ENCODE measurements around the gene LATS2. TPM values are rescaled to one million over a fixed set of nuclear protein-coding genes. Genes with fewer than 3 reads are reported as not detected.
"Not testable (repeated sequence)": the region's sequence is repeated elsewhere in the genome, so short reads cannot be mapped to it uniquely, and the experiment has no call there.

Gene LATS2
- total RNA-seq, 1 donor from 2014 or later, result 44.1 TPM

DNA sequence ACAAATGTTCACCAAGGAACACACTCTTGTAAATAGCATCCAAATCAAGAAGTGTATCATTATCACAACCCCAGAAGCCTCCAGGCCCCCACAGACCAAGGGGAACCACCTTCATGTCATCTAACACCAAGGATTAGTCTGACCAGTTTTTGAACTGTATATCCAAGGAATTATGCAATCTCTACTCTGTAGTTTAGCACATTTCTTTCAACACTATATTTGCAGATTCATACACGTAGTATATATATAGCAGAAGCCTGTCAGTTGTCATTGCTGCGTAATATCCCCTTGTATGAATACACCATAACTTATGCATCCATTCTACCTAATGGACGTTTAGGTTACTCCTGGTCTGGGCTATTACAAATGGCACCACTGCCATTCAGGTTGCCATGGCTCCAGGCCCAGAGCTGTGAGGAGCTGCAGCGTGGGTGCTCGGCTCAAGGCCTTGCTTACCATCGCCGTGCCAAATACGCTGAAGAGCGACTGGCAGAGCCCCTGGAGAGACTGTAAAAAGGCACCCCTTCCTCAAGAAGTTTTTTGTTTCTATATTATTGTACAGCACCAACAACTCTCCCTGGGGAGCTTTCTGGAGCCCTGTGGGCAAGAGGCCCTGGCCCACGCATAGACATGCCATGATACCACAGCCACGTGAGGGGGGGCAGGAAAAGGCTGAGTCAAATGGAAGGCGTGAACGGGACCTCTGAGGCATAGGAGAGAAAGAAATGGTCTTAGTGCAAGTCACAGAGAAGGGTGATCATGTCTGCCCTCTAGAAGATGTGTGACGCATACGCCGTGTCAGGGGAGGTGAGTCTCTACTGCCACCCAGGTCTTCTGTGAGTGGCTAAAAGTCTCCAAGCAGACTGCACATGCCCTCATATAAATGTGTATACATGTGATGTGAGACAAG lies 10.8 kb downstream of the LATS2 start:
- Histone ChIP-seq H3K4me3 (no peak overlapping the region), H3K36me3 (peaks cover under 1% of the 10 kb centered on the region), H3K27me3 (no peaks in the 10 kb centered on the region), H3K9me3 (no peaks in the 10 kb centered on the region), H3K27ac (no peak overlapping the region), H3K4me1 (peaks cover 46% of the 10 kb centered on the region)
- intact Hi-C loops (cut with DNase I), result no loop called here
- TF ChIP-seq, protein P1, sequence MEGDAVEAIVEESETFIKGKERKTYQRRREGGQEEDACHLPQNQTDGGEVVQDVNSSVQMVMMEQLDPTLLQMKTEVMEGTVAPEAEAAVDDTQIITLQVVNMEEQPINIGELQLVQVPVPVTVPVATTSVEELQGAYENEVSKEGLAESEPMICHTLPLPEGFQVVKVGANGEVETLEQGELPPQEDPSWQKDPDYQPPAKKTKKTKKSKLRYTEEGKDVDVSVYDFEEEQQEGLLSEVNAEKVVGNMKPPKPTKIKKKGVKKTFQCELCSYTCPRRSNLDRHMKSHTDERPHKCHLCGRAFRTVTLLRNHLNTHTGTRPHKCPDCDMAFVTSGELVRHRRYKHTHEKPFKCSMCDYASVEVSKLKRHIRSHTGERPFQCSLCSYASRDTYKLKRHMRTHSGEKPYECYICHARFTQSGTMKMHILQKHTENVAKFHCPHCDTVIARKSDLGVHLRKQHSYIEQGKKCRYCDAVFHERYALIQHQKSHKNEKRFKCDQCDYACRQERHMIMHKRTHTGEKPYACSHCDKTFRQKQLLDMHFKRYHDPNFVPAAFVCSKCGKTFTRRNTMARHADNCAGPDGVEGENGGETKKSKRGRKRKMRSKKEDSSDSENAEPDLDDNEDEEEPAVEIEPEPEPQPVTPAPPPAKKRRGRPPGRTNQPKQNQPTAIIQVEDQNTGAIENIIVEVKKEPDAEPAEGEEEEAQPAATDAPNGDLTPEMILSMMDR (IDR thresholded peaks at IDR 0.05), result no peak
- DNase-seq, result no peak
- ATAC-seq, result no peak

DNA sequence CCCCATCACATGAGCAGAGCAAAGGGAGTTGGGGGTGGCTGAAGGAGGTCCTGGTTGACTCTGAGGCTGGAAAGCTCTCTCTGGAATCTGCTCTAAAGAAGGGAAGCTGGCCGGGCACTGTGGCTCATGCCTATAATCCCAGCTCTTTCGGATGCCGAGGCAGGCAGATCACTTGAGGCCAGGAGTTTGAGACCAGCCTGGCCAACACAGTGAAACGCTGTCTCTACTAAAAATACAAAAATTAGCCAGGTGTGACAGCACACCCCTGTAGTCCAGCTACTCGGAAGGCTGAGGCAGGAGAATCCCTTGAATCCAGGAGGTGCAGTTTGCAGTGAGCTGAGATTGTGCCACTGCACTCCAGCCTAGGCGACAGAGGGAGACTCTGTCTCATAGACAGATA lies 11.7 kb downstream of the LATS2 start:
- DNase-seq, result not testable (repeated sequence)

DNA sequence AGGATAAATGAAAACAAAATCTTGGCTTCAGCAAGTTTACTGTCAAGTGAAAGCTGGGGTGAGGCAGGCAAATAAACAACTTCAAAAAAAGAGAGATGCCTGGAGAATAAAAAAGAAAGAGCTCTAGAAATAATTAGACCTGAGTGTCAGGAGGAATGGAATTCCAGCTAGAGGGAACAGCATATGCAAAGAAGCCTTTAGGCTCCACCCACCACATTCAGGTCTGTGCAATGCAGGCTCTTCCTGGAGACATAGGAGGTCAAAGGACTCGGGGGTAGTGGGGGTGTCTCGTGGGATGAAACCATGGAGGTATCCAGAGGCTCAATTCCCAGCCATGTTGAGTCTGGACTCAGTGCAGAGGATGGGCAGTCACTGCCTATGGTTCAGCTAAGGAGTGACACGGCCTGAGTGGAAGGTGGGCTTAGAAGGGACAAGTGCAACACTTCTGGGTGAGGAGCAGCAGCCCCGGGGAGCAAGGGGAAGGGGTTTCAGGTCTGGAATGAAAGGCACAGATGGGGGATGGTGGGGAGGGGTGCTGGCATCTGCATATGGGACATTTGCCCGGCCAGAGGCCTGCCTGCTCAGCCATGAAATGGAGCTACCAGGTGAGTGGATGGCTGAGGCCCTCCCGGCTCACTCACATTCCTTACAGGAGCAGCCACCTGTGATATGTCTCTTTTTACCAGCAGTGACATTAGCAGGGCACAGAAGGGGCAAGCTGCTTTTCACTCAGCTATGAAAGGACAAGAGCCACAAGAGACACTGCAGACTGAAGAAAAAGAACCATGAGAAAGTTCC lies 12.3 kb downstream of the LATS2 start:
- intact Hi-C loops (cut with DNase I), result no loop called here
- no peaks in the 10 kb centered on the region for H3K9me3 ChIP-seq
- peaks cover 42% of the 10 kb centered on the region for H3K4me1 ChIP-seq
- DNase-seq (no peak), ATAC-seq (peak; percentile 8)
- H3K27me3 ChIP-seq, result no peaks in the 10 kb centered on the region
- no peak overlapping the region for H3K4me3 ChIP-seq
- H3K36me3 ChIP-seq, result peaks cover 8% of the 10 kb centered on the region
- TF ChIP-seq, protein P1 (IDR thresholded peaks at IDR 0.05), result no peak
- no peak overlapping the region for H3K27ac ChIP-seq

More for the DNA sequence above, 11.7 kb downstream of the LATS2 start:
- ATAC-seq; H3K27me3 ChIP-seq; H3K4me3 ChIP-seq; intact Hi-C loops (cut with DNase I); H3K36me3 ChIP-seq; H3K27ac ChIP-seq; H3K9me3 ChIP-seq: not testable (repeated sequence)
- peaks cover 45% of the 10 kb centered on the region for H3K4me1 ChIP-seq

DNA sequence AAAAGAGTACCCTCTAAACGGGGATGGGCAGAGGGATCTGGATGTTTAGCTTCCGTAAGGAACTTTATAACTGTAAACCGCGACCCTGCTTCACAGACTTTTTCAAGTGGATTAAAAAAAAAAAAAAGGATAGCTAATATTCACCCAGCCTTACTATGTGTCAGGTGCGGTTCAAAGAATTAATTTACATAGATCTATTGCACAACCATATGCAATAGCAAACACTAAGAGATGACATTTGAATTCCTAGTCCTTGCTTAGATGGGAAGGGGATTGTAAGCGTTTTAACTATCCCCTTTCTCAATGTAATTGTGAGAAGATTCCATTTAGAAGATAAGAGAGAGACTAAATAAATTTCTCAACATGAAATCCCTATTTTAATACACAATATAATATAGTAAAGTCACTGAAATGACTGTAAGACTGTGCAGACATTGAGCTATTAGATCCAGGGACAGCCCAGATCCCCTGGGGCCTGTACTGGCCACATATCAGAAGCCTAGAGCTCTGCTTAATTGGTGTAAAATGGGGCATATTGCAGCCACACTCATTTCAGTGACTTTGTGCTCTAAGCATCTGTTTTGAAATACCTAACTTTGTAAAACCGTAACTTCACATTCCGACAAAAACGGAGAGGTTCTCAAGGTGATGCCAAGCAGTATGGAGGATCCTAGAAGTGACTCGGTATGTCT lies 13.6 kb downstream of the LATS2 start:
- Histone ChIP-seq H3K27me3 (no peaks in the 10 kb centered on the region), H3K36me3 (peaks cover 8% of the 10 kb centered on the region), H3K4me3 (no peak overlapping the region), H3K27ac (no peak overlapping the region), H3K4me1 (peaks cover 44% of the 10 kb centered on the region), H3K9me3 (no peaks in the 10 kb centered on the region)
- TF ChIP-seq, protein P1 (IDR thresholded peaks at IDR 0.05), result no peak
- intact Hi-C loops (cut with DNase I), result no loop called here
- ATAC-seq (no peak), DNase-seq (no peak)

DNA sequence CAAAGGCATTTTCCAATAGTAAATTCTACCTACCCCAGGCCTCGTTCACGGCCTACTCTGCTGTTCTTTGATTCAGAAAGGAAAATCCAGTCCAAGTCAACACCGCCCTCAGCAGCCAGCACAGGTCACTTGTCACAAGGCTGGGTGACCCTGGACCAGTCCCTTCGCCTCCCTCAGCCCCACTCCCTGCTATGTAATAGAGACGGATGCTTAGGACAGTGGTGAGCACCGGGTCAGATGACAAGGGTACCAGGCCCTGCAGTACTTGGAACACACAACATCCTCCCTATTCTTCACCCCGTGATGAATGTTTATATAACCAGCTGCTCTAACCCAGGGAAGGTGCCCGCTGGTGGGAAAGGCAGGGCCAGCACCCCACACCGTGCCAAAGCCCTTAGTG lies 14.3 kb downstream of the LATS2 start:
- H3K36me3 ChIP-seq, result peaks cover 14% of the 10 kb centered on the region
- ATAC-seq, result peak; percentile 37
- H3K4me3 ChIP-seq, result no peak overlapping the region
- no peaks in the 10 kb centered on the region for H3K9me3 ChIP-seq
- intact Hi-C loops (cut with DNase I), result no loop called here
- H3K27ac ChIP-seq, result no peak overlapping the region
- no peaks in the 10 kb centered on the region for H3K27me3 ChIP-seq
- TF ChIP-seq, protein P1 (IDR thresholded peaks at IDR 0.05), result no peak
- peaks cover 47% of the 10 kb centered on the region for H3K4me1 ChIP-seq
- no peak for DNase-seq
